ENCODE data around the gene METAP1D.

The METAP1D gene

DNA sequence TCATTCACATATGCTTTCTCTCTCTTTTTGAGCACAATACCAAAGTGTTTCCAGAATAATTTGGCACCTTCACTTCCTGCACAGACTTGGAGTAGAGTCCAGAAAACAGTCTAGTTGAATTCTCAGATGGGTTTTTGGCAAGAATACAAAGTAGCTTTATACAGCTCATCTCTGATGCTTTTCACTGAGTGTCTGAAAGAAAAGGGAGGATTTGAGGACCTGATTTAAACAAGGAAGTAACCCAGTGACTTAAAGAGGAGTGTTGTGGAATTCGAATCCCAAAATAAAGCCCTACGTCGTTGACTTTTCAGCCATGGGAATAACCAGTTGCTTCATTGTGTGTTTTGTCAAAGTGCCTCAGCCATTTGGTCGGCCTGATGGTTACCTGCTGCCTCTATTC is 31.8 kb downstream of the METAP1D start:
- TF ChIP-seq, protein P1, sequence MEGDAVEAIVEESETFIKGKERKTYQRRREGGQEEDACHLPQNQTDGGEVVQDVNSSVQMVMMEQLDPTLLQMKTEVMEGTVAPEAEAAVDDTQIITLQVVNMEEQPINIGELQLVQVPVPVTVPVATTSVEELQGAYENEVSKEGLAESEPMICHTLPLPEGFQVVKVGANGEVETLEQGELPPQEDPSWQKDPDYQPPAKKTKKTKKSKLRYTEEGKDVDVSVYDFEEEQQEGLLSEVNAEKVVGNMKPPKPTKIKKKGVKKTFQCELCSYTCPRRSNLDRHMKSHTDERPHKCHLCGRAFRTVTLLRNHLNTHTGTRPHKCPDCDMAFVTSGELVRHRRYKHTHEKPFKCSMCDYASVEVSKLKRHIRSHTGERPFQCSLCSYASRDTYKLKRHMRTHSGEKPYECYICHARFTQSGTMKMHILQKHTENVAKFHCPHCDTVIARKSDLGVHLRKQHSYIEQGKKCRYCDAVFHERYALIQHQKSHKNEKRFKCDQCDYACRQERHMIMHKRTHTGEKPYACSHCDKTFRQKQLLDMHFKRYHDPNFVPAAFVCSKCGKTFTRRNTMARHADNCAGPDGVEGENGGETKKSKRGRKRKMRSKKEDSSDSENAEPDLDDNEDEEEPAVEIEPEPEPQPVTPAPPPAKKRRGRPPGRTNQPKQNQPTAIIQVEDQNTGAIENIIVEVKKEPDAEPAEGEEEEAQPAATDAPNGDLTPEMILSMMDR (IDR thresholded peaks at IDR 0.05; ENCODE audit: low read depth, low read length): no peak
- no peak overlapping the region for H3K4me3 ChIP-seq (ENCODE audit: low read depth, low read length)
- DNase-seq (ENCODE audit: low read depth, low spot score): no peak
- in situ Hi-C loops (cut with HindIII; ENCODE audit: low sequenced_read_pairs): no loop called here

DNA sequence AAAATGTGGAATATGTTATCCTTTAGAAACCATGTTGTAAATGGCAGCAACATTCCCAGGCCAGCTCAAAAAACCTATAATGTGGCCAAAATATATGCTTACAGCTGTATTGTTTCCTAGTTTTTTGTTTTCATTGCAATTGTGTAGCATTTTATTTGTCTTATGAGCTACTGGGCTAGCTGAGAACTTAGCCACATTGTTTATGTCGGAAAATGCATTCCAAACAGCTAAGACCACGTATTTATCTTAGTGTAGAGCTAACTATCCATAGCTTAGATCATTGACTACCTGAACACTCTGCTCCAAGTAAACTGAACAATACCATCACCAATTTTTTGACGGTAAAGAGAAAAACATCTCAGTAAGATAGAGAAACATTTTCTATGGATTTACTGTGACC is 38.4 kb downstream of the METAP1D start:
- in situ Hi-C loops (cut with HindIII; ENCODE audit: low sequenced_read_pairs): no loop called here
- H3K4me3 ChIP-seq (ENCODE audit: low read depth, low read length): no peak overlapping the region
- no peak for DNase-seq (ENCODE audit: low read depth, low spot score)
- TF ChIP-seq, protein P1 (IDR thresholded peaks at IDR 0.05; ENCODE audit: low read depth, low read length): no peak

DNA sequence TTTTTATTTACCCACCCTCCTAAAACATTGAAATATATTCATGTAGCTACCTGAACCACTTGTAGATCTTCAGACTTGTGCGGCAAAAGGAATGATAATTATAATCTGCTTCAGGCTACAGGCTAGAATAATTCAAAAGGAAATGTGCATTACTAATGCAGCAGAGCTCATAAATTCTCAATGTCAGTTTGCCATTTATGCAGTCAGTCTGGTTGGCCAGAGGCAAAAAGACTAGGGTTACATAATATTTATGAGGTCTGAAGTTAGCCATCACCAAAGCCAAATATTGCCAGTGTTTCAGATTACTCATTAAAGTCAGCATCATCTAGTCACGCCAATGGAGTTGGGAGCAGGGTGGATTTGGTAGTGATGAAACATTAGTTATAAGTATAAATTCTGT is 38.9 kb downstream of the METAP1D start:
- no peak overlapping the region for H3K4me3 ChIP-seq (ENCODE audit: low read depth, low read length)
- in situ Hi-C loops (cut with HindIII; ENCODE audit: low sequenced_read_pairs): no loop called here
- TF ChIP-seq, protein P1 (IDR thresholded peaks at IDR 0.05; ENCODE audit: low read depth, low read length): no peak
- no peak for DNase-seq (ENCODE audit: low read depth, low spot score)

DNA sequence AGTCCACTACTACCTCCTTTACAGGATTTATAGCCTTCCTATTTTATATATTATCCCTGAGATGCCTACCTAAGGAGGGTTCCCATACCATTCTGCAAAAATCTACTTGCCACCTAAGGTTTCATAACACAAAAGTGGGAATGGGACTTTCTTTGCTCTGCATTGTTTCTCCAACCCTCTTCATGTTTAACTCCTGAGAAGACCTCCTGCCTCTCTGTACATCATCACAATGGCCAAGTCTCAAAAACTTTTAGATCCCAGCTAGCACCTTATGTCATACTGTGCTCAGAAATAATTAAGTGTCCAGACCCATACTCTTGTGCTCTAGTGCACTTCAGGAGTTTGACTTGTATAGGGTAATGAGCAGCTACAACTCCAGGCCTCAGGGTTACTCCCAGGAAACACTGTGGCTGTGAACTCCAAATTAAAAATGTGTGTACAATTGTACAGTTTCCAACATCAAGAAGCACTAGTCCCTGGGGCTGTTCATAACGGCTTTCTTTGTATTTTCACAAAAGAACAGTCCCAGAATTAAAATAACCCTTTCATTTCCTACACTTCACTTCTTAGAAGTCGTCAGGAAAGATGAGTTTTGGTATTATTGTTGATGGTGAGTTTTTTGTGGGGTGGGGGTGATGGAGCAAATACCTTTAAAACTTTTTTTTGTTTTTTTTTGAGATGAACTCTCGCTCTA is 39.4 kb downstream of the METAP1D start:
- in situ Hi-C loops (cut with HindIII; ENCODE audit: low sequenced_read_pairs): no loop called here
- TF ChIP-seq, protein P1 (IDR thresholded peaks at IDR 0.05; ENCODE audit: low read depth, low read length): no peak
- no peak for DNase-seq (ENCODE audit: low read depth, low spot score)
- no peak overlapping the region for H3K4me3 ChIP-seq (ENCODE audit: low read depth, low read length)

DNA sequence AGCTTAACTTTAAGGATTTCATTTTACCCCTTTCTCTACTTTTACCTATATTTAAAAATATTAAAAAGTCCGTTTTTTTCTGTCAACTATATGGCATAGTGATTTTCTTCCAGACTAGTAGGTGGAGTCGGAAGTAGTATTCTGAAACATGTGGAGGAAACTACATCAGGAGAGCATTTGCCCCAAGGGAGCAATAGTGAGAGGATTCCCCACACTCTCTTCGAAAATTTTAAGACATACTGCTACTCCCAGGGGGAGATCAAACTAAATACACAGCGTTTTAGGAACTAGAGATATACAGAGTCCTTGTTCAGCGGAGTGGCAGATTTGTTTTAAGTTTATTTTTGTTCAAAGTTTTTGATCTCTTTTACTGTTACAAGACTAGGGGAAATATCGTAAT is 40.6 kb downstream of the METAP1D start:
- in situ Hi-C loops (cut with HindIII; ENCODE audit: low sequenced_read_pairs): no loop called here
- TF ChIP-seq, protein P1 (IDR thresholded peaks at IDR 0.05; ENCODE audit: low read depth, low read length): no peak
- no peak for DNase-seq (ENCODE audit: low read depth, low spot score)
- no peak overlapping the region for H3K4me3 ChIP-seq (ENCODE audit: low read depth, low read length)

DNA sequence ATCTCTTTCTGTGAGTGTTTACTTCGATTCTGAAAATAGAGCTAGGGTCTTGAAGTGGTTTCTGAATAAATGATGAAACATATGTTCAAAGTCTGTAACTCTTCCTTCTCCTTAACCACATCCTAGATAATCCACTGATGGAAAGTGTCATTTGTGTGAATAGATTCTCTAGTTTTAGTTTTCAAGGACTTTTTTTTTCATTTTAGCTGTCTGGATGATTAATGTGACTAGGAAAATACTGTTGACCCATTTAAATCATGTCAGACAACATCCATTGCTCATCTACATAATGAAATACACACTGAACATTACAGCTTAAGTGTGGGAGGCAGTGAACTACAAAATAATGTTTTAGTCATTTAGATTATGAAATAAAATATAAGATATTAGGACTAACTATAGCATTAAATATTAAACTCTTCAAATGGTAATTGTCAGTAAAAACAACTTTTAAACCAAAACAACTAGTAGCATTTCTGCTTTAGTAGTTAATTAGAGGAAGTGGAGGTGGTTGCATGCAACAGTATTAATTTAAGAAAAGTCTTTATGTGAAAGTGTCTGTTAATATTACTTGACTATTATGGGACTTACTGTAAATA is 46.4 kb downstream of the METAP1D start:
- DNase-seq (ENCODE audit: low read depth, low spot score): no peak
- TF ChIP-seq, protein P1 (IDR thresholded peaks at IDR 0.05; ENCODE audit: low read depth, low read length): no peak
- in situ Hi-C loops (cut with HindIII; ENCODE audit: low sequenced_read_pairs): no loop called here
- H3K4me3 ChIP-seq (ENCODE audit: low read depth, low read length): no peak overlapping the region

Data from astrocyte of the spinal cord (primary cell).